Smooth muscle cell of trachea (primary cell): ENCODE results near the gene RAD9A. TPM values are rescaled to one million over a fixed set of nuclear protein-coding genes. Genes with fewer than 3 reads are reported as not detected.

Experiments used
- total RNA-seq: library from RNA; depleted of rRNA; stranded (reverse); fragments of >200 nt; gene quantifications from 2 replicates; pipeline ENCODE4 v1.2.1, GENCODE V29; 2014

RAD9A gene
- 5.8 and 7.3 TPM in 2 replicates for total RNA-seq

GRCh38 chr11:67391304-67392182 is at the start of gene RAD9A:
Gene RAD9A (plus strand): TSS chr11:67391986. CDS start chr11:67392045, 59 bp downstream.

GRCh38 chr11:67353317-67354074 is 38.3 kb upstream of the RAD9A start, which contains the start of gene POLD4:
Gene POLD4 (minus strand): TSS chr11:67353546. CDS start chr11:67353399, 147 bp downstream.

DNA sequence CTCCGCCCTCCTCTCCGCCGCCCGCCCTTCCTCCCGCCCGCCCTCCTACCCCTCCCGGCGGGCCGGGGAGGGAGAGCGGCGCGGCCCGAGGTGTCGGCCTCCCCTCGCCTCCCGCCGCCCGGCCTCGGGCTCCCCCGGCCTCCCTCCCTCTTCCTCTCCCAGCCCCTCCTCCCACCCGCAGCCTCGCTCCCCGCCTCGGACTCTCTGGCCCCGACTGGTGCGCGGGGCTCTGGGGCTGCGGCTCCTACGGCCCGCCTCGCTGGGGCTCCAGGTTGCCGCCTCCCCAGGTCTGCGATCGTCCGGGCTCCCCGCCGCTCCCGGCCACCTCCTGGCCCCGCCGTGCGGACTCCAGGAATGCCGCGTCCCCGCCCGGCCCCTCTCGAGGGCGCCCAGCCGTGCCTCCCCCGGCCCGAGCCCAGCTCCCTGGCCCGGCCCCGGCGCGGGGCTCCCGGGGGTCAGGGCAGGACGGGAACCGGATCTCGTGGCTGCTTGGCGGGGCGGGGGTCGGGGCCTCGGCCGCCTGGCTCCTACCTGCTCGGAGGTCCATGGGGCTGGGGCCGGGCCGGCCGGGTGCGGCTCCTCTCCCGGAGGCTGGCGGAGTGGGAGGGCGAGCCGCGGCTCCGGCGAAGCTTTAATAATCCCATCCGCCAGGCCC is 18.7 kb upstream of the RAD9A start, which contains the start of gene CLCF1:
CLCF1 (minus strand) TSS at position 606 of the 655 bp plus-strand sequence; CDS start at position 547, 59 bp downstream.

GRCh38 chr11:67401495-67402191 is 9.9 kb downstream of the RAD9A start, which contains the start of gene PPP1CA:
Gene PPP1CA (minus strand): TSS chr11:67401858. CDS start chr11:67401782, 76 bp downstream.

DNA sequence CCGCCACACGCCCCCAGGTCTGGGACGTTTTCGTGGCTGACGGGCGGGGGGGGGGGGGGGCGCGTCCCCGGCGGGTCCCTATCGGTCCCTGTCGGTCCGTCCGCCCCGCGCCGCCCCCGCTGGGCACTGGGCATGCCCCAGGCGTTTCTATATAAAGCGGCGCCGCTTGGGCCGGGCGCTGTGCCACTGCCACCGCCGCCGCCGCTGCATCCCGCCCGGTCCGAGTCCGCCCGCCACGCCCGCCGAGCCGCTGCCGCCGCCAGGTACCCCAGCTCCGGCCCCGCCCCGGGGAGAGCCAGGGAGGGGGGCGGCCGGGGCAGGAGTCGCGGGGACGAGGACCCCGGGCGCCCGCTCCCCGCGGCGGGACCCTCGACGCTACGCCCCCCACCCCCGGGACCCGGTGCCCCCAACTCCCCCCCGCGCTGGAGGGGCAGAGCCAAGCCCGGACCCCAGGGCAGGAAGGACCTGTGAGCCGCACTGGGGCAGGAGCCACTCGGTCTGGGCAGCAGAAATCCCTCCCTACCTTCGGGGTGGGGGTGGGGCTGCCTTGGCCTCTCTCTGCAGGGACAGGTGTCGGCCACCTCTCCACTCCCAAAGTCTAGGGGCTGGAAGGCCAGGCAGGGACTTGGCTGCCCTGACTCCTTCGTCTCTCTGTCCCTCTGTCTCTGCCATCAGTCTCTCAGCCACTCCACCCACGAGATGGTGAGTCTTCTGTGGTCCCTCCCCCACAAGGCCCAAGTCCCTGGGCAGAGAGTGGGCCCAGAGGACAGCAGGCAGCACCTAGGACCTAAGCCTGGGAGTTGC is 23.9 kb downstream of the RAD9A start, which contains the start of gene CARNS1:
CARNS1 (plus strand) TSS at position 178 of the 804 bp plus-strand sequence; CDS start at position 700, 522 bp downstream.

DNA sequence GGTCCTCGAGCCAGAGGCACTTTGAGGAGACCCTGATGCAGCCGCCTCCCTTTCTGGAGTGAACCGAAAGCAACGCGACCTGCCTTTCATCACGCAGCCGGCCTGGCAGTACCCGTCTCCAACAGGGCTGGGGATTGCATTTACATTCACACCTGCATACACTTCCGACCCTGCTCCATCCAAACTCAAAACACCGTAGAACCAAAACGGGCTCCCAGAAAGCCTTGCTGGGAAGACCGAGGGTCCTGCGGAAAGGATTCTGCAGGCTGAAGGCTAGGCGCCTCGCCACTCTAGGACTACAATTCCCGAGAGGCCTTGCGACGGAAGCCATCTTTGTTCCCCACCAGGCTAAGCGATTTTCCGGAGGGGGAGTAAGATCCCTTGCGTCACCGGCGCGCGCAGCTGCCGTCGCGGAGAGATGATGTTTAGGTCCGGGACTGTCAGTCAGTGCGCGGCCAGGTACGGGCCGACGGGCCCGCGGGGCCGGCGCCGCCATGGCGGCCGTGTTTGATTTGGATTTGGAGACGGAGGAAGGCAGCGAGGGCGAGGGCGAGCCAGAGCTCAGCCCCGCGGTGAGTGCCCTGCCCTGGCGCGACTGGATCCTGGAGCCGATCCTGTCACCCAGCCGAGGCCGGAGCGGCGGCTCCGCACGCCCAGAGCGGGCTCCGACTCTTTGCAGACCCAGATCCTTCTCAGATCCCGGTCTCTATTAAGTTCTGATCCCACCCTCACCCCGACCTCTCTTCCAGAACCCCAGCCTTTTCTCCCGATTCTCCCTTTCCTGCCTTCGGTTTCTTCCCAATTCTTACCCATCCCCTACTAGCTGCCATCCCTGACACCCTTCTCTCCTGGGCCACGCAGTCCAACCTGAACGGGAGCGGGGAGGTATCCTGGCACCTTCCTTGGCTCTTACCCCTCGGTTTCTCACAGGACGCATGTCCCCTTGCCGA is 36.5 kb downstream of the RAD9A start, which contains the start of gene RPS6KB2:
RPS6KB2 (plus strand) TSS at position 443 of the 950 bp plus-strand sequence; CDS start at position 495, 52 bp downstream.

DNA sequence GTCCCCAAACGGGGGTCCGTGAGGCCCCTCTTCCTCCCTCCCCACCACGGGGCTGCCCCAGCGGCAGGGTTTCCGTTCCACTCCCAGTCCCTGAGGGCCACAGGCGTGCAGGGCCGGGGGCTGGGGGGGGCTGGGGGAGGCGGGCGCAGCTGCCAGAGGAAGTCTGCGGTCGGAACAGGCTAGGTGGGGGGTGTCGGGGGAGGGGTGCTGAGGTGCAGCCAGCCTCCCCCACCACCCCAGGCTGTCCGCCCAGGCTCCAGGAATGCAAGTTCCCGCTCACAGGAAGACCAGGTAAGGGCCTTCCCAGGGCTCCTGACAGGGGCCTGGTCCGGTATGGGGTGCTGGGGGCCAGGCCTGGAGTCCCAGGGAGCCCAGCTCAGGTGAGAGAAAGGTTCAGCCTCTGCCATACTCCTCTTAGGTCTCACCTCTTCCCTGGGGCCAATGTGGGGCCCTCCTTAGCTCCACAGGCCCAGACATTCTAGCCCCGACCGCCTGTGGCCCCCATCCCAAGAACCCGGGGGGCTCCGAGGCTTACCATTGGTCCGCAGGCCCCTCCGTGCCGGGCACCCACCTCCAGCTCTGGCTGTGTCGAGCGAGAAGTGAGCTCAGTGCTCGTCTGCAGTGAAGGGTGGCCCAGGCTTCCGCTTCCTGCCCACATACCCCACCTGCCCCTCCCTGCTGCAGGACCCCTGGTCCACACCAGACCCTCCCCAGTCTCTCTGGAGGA is 45.5 kb downstream of the RAD9A start, which contains the start of gene PTPRCAP:
PTPRCAP (minus strand) TSS at position 601 of the 727 bp plus-strand sequence; CDS start at position 538, 63 bp downstream.

Other genes starting within 250 kb of the RAD9A start
- gene GRK2, start 125.5 kb upstream of the RAD9A start, total RNA-seq, result 30.8 and 33.2 TPM in 2 replicates
- 26.0 and 36.9 TPM in 2 replicates for gene ANKRD13D, start 102.7 kb upstream of the RAD9A start, total RNA-seq
- 24.4 and 30.8 TPM in 2 replicates for gene SSH3, start 88.5 kb upstream of the RAD9A start, total RNA-seq
- 25.6 and 60.2 TPM in 2 replicates for gene POLD4, start 38.4 kb upstream of the RAD9A start, total RNA-seq
- 3.1 TPM in 2 replicates for gene CLCF1, start 18.4 kb upstream of the RAD9A start, total RNA-seq
- 128 and 198 TPM in 2 replicates for gene PPP1CA, start 9.9 kb downstream of the RAD9A start, total RNA-seq
- under 0.01 TPM in 1 of 2 replicates, not detected in the other for gene TBC1D10C, start 12.1 kb downstream of the RAD9A start, total RNA-seq
- gene CARNS1, start 23.7 kb downstream of the RAD9A start, total RNA-seq, result 0.15 and 0.66 TPM in 2 replicates
- 47.6 and 55.6 TPM in 2 replicates for gene RPS6KB2, start 36.5 kb downstream of the RAD9A start, total RNA-seq
- 0.50 and 1.3 TPM in 2 replicates for gene PTPRCAP, start 45.7 kb downstream of the RAD9A start, total RNA-seq
- 134 and 212 TPM in 2 replicates for gene CORO1B, start 51.5 kb downstream of the RAD9A start, total RNA-seq
- 0.17 TPM in 1 of 2 replicates, not detected in the other for gene GPR152, start 60.7 kb downstream of the RAD9A start, total RNA-seq
- gene CABP4, start 63.4 kb downstream of the RAD9A start, total RNA-seq, result not detected in 2 replicates
- 25.5 and 36.7 TPM in 2 replicates for gene TMEM134, start 77.3 kb downstream of the RAD9A start, total RNA-seq
- 78.4 and 93.5 TPM in 2 replicates for gene AIP, start 91.0 kb downstream of the RAD9A start, total RNA-seq
- gene PITPNM1, start 113.4 kb downstream of the RAD9A start, total RNA-seq, result 19.2 and 23.0 TPM in 2 replicates
- gene CDK2AP2, start 116.2 kb downstream of the RAD9A start, total RNA-seq, result 14.8 and 15.2 TPM in 2 replicates
- gene CABP2, start 131.5 kb downstream of the RAD9A start, total RNA-seq, result not detected in 2 replicates
- 842 and 851 TPM in 2 replicates for gene GSTP1, start 191.8 kb downstream of the RAD9A start, total RNA-seq
- gene NDUFV1, start 214.9 kb downstream of the RAD9A start, total RNA-seq, result 226 and 257 TPM in 2 replicates
- gene NUDT8, start 238.0 kb downstream of the RAD9A start, total RNA-seq, result 4.3 and 4.5 TPM in 2 replicates
- gene TBX10, start 247.8 kb downstream of the RAD9A start, total RNA-seq, result not detected in 2 replicates